ENCODE measurements around the gene MAPK10.

Gene MAPK10

DNA sequence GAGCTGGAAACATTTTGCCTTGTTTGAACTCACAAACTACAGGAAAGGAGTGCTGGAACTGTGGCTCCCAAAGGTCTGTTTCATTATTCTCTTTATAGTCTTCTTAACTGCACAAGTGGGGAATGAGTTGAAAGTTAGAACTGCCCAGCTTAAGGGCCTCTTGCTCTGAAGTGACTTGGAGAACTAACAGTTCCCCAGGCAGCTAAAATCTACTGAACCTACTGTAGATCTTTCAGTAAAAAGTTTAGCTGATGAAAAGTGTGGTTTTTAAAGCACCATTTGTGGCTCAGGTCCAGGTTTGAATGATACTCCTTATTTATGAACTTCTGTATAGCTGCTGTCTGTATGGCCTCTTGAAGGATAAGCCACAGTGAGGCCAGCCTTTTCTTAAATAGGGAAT lies 353.8 kb downstream of the MAPK10 start:
- no peaks in the 10 kb centered on the region for H3K27me3 ChIP-seq (ENCODE audit: insufficient read depth, low read length, poor library complexity, severe bottlenecking)
- H3K9me3 ChIP-seq (ENCODE audit: insufficient read depth, low read depth, low read length), result no peaks in the 10 kb centered on the region
- no peaks in the 10 kb centered on the region for H3F3A ChIP-seq (ENCODE audit: low read depth)
- no peak overlapping the region for H2AFZ ChIP-seq (ENCODE audit: low read length)
- no peaks in the 10 kb centered on the region for H3K79me2 ChIP-seq (ENCODE audit: insufficient read depth, low read length)
- no peak overlapping the region for H3K9ac ChIP-seq (ENCODE audit: low read depth, low read length, poor library complexity, severe bottlenecking)
- no peaks in the 10 kb centered on the region for H3K9me2 ChIP-seq (replicated peaks; ENCODE audit: low read depth, low read length)
- no peaks in the 10 kb centered on the region for H3K4me1 ChIP-seq (ENCODE audit: insufficient read depth, low read length, poor library complexity, severe bottlenecking)
- TF ChIP-seq, protein P1, sequence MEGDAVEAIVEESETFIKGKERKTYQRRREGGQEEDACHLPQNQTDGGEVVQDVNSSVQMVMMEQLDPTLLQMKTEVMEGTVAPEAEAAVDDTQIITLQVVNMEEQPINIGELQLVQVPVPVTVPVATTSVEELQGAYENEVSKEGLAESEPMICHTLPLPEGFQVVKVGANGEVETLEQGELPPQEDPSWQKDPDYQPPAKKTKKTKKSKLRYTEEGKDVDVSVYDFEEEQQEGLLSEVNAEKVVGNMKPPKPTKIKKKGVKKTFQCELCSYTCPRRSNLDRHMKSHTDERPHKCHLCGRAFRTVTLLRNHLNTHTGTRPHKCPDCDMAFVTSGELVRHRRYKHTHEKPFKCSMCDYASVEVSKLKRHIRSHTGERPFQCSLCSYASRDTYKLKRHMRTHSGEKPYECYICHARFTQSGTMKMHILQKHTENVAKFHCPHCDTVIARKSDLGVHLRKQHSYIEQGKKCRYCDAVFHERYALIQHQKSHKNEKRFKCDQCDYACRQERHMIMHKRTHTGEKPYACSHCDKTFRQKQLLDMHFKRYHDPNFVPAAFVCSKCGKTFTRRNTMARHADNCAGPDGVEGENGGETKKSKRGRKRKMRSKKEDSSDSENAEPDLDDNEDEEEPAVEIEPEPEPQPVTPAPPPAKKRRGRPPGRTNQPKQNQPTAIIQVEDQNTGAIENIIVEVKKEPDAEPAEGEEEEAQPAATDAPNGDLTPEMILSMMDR (conservative IDR thresholded peaks at IDR 0.05; ENCODE audit: low read length), result no peak
- no peak for TF ChIP-seq EZH2phosphoT487 (IDR thresholded peaks at IDR 0.05; ENCODE audit: borderline replicate concordance)
- no peaks in the 10 kb centered on the region for H3K36me3 ChIP-seq (ENCODE audit: insufficient read depth, low read length)
- H3K4me2 ChIP-seq (ENCODE audit: low read depth, low read length, poor library complexity, severe bottlenecking), result no peak overlapping the region
- no peak overlapping the region for H3K4me3 ChIP-seq (ENCODE audit: low read length, poor library complexity, severe bottlenecking)
- no peaks in the 10 kb centered on the region for H4K20me1 ChIP-seq (ENCODE audit: insufficient read depth, low read length, poor library complexity, severe bottlenecking)

DNA sequence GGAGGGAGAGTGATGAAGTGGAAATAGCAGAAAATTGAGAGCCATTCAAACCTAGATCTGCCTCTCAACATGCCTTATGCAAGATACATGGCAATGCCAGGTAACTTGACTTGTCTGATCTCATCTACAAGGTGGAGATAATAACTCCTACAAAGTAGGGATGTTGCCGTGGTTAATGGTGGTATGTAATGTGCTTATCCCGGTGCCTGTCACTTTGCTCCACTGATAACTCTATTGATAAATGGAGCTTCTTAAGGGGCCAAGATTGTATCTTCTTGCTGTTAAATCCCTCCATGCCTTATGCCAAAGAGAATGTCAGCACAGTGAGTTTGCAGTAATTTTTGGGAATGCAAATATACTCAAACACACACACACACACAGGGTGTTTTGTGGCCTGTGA lies 355.8 kb downstream of the MAPK10 start:
- Histone ChIP-seq H3K4me2 (ENCODE audit: low read depth, low read length, poor library complexity, severe bottlenecking) (no peak overlapping the region), H2AFZ (ENCODE audit: low read length) (no peak overlapping the region), H3K79me2 (ENCODE audit: insufficient read depth, low read length) (no peaks in the 10 kb centered on the region), H3K9me2 (replicated peaks; ENCODE audit: low read depth, low read length) (no peaks in the 10 kb centered on the region), H3K9me3 (ENCODE audit: insufficient read depth, low read depth, low read length) (no peaks in the 10 kb centered on the region), H3K9ac (ENCODE audit: low read depth, low read length, poor library complexity, severe bottlenecking) (no peak overlapping the region), H4K20me1 (ENCODE audit: insufficient read depth, low read length, poor library complexity, severe bottlenecking) (no peaks in the 10 kb centered on the region), H3K4me3 (ENCODE audit: low read length, poor library complexity, severe bottlenecking) (no peak overlapping the region), H3K36me3 (ENCODE audit: insufficient read depth, low read length) (no peaks in the 10 kb centered on the region), H3K4me1 (ENCODE audit: insufficient read depth, low read length, poor library complexity, severe bottlenecking) (peaks cover 14% of the 10 kb centered on the region), H3K27me3 (ENCODE audit: insufficient read depth, low read length, poor library complexity, severe bottlenecking) (no peaks in the 10 kb centered on the region), H3F3A (ENCODE audit: low read depth) (no peaks in the 10 kb centered on the region)
- no peak for TF ChIP-seq EZH2phosphoT487 (IDR thresholded peaks at IDR 0.05; ENCODE audit: borderline replicate concordance)
- TF ChIP-seq, protein P1 (conservative IDR thresholded peaks at IDR 0.05; ENCODE audit: low read length), result no peak

DNA sequence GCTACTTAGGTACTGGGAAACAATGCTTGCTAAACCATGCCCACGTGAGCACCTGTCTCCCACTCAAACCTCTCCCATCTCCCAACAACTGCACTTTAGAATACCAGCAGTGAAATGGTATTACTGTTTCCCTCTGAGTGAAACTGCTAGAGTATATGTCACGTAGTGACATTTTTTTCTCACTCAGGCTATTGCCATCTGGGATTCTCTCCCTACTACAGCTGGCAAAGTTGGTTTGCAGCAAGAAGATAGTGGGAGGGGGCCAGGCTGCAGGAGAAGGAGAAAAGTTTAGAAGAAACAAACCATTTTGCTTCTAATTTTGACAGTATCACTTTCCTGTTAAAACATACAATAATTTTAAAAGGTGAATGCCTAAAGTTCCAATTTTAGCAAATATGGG lies 358.3 kb downstream of the MAPK10 start:
- TF ChIP-seq EZH2phosphoT487 (IDR thresholded peaks at IDR 0.05; ENCODE audit: borderline replicate concordance), result no peak
- TF ChIP-seq, protein P1 (conservative IDR thresholded peaks at IDR 0.05; ENCODE audit: low read length), result no peak
- no peak overlapping the region for H3K4me2 ChIP-seq (ENCODE audit: low read depth, low read length, poor library complexity, severe bottlenecking)
- no peaks in the 10 kb centered on the region for H3K27me3 ChIP-seq (ENCODE audit: insufficient read depth, low read length, poor library complexity, severe bottlenecking)
- H4K20me1 ChIP-seq (ENCODE audit: insufficient read depth, low read length, poor library complexity, severe bottlenecking), result no peaks in the 10 kb centered on the region
- no peak overlapping the region for H3K9ac ChIP-seq (ENCODE audit: low read depth, low read length, poor library complexity, severe bottlenecking)
- no peak overlapping the region for H3K4me3 ChIP-seq (ENCODE audit: low read length, poor library complexity, severe bottlenecking)
- no peaks in the 10 kb centered on the region for H3K79me2 ChIP-seq (ENCODE audit: insufficient read depth, low read length)
- no peaks in the 10 kb centered on the region for H3K36me3 ChIP-seq (ENCODE audit: insufficient read depth, low read length)
- H3K4me1 ChIP-seq (ENCODE audit: insufficient read depth, low read length, poor library complexity, severe bottlenecking), result peaks cover 16% of the 10 kb centered on the region
- no peaks in the 10 kb centered on the region for H3K9me2 ChIP-seq (replicated peaks; ENCODE audit: low read depth, low read length)
- H3F3A ChIP-seq (ENCODE audit: low read depth), result no peaks in the 10 kb centered on the region
- no peaks in the 10 kb centered on the region for H3K9me3 ChIP-seq (ENCODE audit: insufficient read depth, low read depth, low read length)
- no peak overlapping the region for H2AFZ ChIP-seq (ENCODE audit: low read length)

All from Loucy (cell line).